NT2/D1 (cell line): ENCODE results near the gene SGSM1.

Source experiments
- YY1 ChIP-seq: IDR thresholded peaks from 2 replicates; pipeline ENCODE4 v1.6.1; 2011; ENCODE audit not compliant: insufficient read length, insufficient read depth
- ZNF274 ChIP-seq: IDR thresholded peaks from 2 replicates; pipeline ENCODE4 v1.6.1; 2011; ENCODE audit warnings: mild to moderate bottlenecking, low read depth, low read length

DNA sequence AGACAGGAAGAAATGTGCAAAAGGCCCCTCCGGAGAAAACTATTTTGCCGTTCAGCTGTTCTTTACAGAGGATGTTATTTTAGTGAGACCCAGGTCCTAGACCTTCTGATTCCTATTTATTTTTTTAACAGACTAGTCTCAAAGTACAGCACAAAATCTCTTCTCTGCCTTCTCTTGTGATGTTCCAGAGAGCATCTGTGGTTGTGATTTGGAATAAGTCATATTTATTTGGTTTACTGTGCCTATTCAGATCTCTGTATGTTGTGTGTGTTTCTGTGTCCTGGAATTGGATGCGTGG lies 120.4 kb downstream of the SGSM1 start:
- no peak for TF ChIP-seq ZNF274
- no peak for TF ChIP-seq YY1
